ENCODE measurements around the gene HOXA11. TPM values are rescaled to one million over a fixed set of nuclear protein-coding genes. Genes with fewer than 3 reads are reported as not detected.
A peak's percentile ranks its signal among the peaks of the same experiment; 100 is the strongest.

HOXA11 gene
- total RNA-seq, 1 experiment from 2014 or later, result 0.84 TPM

DNA sequence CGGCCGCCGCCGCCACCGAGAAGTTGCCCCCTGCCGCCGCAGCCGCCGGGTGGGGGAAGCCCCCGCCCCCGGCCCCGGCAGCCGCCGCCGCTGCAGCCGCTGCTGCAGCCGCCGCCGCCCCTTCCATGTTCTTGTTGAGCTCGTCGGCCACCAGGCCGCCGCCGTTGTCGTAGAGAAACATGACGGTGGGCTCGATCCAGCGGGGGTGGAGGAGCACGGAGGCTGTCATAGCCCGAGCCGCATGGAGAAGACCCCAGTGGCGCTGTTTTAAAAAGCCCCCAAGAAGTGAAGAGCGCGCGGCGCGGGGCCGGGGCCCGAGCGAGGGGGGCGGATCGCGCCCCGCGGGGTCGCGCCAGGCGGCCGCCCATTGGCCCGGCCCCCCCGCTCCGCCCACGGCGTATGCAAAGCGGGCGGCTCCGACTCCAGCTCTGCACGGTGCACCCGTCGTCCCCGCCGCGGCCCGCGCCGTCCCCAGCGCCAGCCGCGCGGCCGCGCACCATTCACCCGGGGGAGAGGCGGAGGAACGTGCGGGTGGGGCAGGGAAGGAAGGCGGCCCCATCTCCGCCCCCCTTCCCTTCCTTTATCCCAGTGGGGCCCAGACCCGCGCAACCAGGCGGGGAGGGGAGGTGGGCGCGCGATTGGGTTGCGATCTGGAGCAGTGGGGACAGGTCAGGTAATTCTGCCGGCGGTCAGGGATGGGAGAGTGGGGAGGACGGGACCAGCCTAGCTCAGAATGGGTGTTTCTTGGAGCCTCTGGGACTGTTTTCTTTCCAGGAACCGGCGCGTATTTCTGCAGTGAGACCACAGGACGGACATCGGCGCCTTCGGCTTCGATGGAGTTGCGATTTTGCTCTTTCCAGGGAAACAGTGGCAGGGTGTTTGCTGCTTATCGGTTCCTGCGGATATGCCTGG lies 15.1 kb upstream of the HOXA11 start, which contains the start of gene HOXA13:
Gene HOXA13, minus strand, starts transcription at position 243 of the 912 bp plus-strand sequence. Its CDS starts 14 bp downstream, at position 229.
- intact Hi-C loops (cut with micrococcal nuclease), result loop anchor here (5.0 to 10.0 kb wide), 2 partner anchors 877 to 1725 kb away; no protein-coding TSS in a partner anchor
- ChIA-PET CTCF (interaction anchor here (0.6 to 2.0 kb wide), 4 partner anchors 54 to 721 kb away, joined by 3 to 7 read pairs (median 3); no protein-coding TSS in a partner anchor), POLR2A (interaction anchor here (0.6 kb wide), 1 partner anchor 850 kb away, joined by 3 read pairs; no protein-coding TSS in a partner anchor)
- H3K4me1 Mint-ChIP-seq (ENCODE audit: insufficient read depth, unreplicated experiment), result no peaks in the 10 kb centered on the region
- no peaks in the 10 kb centered on the region for H3K36me3 Mint-ChIP-seq (ENCODE audit: insufficient read depth, unreplicated experiment)
- H3K27me3 Mint-ChIP-seq (ENCODE audit: insufficient read depth, unreplicated experiment), result peaks cover 66% of the 10 kb centered on the region
- no peak within 1 kb of the TSS for H3K27ac Mint-ChIP-seq (ENCODE audit: low read depth, unreplicated experiment)
- DNase-seq (ENCODE audit: unreplicated experiment), result no peak
- peak within 1 kb of the TSS; percentile 64 for H3K4me3 Mint-ChIP-seq (ENCODE audit: unreplicated experiment)
- H3K9me3 Mint-ChIP-seq (ENCODE audit: unreplicated experiment), result no peaks in the 10 kb centered on the region
- TF ChIP-seq, protein P1, sequence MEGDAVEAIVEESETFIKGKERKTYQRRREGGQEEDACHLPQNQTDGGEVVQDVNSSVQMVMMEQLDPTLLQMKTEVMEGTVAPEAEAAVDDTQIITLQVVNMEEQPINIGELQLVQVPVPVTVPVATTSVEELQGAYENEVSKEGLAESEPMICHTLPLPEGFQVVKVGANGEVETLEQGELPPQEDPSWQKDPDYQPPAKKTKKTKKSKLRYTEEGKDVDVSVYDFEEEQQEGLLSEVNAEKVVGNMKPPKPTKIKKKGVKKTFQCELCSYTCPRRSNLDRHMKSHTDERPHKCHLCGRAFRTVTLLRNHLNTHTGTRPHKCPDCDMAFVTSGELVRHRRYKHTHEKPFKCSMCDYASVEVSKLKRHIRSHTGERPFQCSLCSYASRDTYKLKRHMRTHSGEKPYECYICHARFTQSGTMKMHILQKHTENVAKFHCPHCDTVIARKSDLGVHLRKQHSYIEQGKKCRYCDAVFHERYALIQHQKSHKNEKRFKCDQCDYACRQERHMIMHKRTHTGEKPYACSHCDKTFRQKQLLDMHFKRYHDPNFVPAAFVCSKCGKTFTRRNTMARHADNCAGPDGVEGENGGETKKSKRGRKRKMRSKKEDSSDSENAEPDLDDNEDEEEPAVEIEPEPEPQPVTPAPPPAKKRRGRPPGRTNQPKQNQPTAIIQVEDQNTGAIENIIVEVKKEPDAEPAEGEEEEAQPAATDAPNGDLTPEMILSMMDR (IDR thresholded peaks at IDR 0.05; ENCODE audit: unreplicated experiment), result no peak
- BruUV-seq (replicated peaks), result no TSS peak

DNA sequence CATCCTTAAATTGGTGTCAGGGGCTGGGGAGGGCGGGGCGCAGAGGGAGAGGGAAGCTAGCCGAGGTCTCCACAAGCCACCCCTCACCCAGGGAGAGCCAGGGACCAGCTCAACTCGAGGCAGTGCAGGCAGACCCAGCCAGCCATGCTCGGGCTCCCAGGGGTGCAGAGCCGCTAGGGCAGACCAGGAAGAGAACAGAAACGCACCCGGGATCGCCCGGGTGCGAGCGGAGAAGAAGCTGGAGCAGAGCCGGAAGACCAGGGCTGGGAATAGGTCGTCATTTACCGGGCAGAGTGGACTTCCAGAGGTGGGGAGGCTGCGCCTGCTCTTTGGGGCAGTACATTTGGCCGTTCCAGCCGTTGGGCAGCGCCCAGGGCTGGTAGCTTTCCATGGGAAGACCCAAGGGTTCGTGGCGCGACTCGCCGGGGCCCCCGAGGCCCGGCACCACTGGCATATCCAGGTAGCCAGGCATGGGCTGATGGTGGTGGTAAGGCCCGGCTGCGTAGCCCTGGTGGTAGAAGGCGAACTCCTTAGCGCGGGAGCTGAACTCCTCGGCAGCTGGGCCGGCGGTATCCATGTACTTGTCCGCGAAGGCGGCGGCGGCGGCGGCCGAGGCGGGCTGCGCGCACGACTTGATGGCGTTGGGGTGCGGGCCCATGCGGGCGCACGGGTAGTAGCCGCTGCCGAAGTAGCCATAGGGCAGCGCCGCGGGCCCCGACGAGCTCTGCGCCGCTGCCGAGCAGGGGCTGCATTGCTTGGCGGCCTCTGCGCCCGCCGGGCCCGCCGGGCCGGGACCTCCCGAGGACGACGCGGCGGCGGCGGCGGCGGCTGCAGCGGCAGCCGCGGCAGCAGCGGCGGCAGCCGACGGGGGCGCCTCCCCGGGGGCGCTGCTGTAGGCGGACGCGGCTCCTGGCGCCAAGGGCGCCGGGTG lies 14.1 kb upstream of the HOXA11 start:
- DNase-seq (ENCODE audit: unreplicated experiment), result no peak
- H3K4me1 Mint-ChIP-seq (ENCODE audit: insufficient read depth, unreplicated experiment), result no peaks in the 10 kb centered on the region
- no TSS peak for BruUV-seq (replicated peaks)
- H3K27ac Mint-ChIP-seq (ENCODE audit: low read depth, unreplicated experiment), result no peak overlapping the region
- no peaks in the 10 kb centered on the region for H3K9me3 Mint-ChIP-seq (ENCODE audit: unreplicated experiment)
- intact Hi-C loops (cut with micrococcal nuclease), result loop anchor here (5.0 to 10.0 kb wide), 2 partner anchors 878 to 1726 kb away; no protein-coding TSS in a partner anchor
- peaks cover 75% of the 10 kb centered on the region for H3K27me3 Mint-ChIP-seq (ENCODE audit: insufficient read depth, unreplicated experiment)
- CTCF ChIA-PET, result interaction anchor here (0.5 to 1.4 kb wide), 13 partner anchors 9 to 1265 kb away, joined by 3 to 4 read pairs (median 3); no protein-coding TSS in a partner anchor
- H3K36me3 Mint-ChIP-seq (ENCODE audit: insufficient read depth, unreplicated experiment), result no peaks in the 10 kb centered on the region
- H3K4me3 Mint-ChIP-seq (ENCODE audit: unreplicated experiment), result peak overlapping the region; percentile 64
- TF ChIP-seq, protein P1 (IDR thresholded peaks at IDR 0.05; ENCODE audit: unreplicated experiment), result no peak
- POLR2A ChIA-PET, result interaction anchor here (0.5 to 0.7 kb wide), 2 partner anchors 375 to 825 kb away, joined by 3 read pairs; no protein-coding TSS in a partner anchor

DNA sequence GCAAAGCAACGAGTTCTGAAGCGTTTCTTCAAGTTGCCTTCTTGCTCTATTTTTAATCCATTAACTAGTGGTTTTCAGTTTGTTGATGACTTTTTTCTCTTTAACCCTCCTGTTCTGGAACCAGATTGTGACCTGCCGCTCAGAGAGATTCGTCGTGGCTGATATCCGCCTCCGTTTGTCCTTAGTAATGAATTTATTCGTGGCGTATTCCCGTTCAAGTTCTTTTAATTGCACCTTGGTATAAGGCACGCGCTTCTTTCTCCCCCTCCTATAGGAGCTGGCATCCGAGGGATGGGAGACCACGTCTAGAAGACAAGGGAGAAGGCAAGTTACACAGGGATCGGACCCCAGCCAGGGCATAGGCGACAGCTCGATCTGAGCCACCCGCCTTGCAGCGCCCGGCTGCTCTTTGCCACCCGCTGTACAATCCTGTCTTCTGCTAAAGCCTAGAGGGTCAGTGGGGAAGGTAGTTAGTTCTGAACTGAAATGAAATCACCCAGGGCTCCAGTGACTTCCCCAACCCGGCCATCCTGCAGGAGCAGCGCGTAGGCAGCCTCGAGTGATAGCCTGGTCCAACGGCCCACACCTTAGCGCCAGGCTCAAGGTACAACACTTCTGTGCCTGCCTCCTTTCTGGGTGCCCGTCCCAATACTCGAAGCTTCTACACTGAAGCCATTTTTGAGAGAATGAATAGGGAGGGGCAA lies 13.3 kb upstream of the HOXA11 start:
- H3K4me3 Mint-ChIP-seq (ENCODE audit: unreplicated experiment), result peak overlapping the region; percentile 62
- DNase-seq (ENCODE audit: unreplicated experiment), result no peak
- no TSS peak for BruUV-seq (replicated peaks)
- no peaks in the 10 kb centered on the region for H3K4me1 Mint-ChIP-seq (ENCODE audit: insufficient read depth, unreplicated experiment)
- intact Hi-C loops (cut with micrococcal nuclease), result loop anchor here (5.0 to 10.0 kb wide), 2 partner anchors 879 to 1727 kb away; no protein-coding TSS in a partner anchor
- CTCF ChIA-PET, result interaction anchor here (0.5 to 1.4 kb wide), 10 partner anchors 10 to 1266 kb away, joined by 3 to 4 read pairs (median 4); no protein-coding TSS in a partner anchor
- H3K9me3 Mint-ChIP-seq (ENCODE audit: unreplicated experiment), result no peaks in the 10 kb centered on the region
- TF ChIP-seq, protein P1 (IDR thresholded peaks at IDR 0.05; ENCODE audit: unreplicated experiment), result no peak
- no peaks in the 10 kb centered on the region for H3K36me3 Mint-ChIP-seq (ENCODE audit: insufficient read depth, unreplicated experiment)
- POLR2A ChIA-PET, result interaction anchor here (0.7 kb wide), 1 partner anchor 826 kb away, joined by 3 read pairs; no protein-coding TSS in a partner anchor
- H3K27ac Mint-ChIP-seq (ENCODE audit: low read depth, unreplicated experiment), result no peak overlapping the region
- peaks cover 75% of the 10 kb centered on the region for H3K27me3 Mint-ChIP-seq (ENCODE audit: insufficient read depth, unreplicated experiment)
